WTC11 (cell line): ENCODE measurements around the gene CAMTA1. TPM values are rescaled to one million over a fixed set of nuclear protein-coding genes. Genes with fewer than 3 reads are reported as not detected.

Source experiments
- ATAC-seq: fragments of 200-7000 bp; cut with Tn5 transposase; 2 replicates; pipeline ENCODE4 v1.10.0; 2021; ENCODE audit warnings: mild to moderate bottlenecking, moderate library complexity
- CTCF ChIA-PET: fragments of 300-600 bp; sonication (Branson Sonifier 250); formaldehyde crosslinking; loops from one replicate; lab custom pipeline; 2021; ENCODE audit warnings: antibody characterized with exemption; lab: Charles Lee
- POLR2A ChIA-PET: fragments of 350-600 bp; sonication (Branson Sonifier 250); formaldehyde crosslinking; loops from one replicate; lab custom pipeline; 2021; ENCODE audit warnings: antibody characterized with exemption; lab: Charles Lee
- DNase-seq: peaks from one replicate; pipeline ENCODE4 v3.0.0; 2021; ENCODE audit warnings: low spot score
- H3K27ac Mint-ChIP-seq: 2 replicates; pipeline ENCODE4 v1.8.0; 2021; ENCODE audit warnings: mixed read lengths
- H3K27me3 Mint-ChIP-seq: 2 replicates; pipeline ENCODE4 v1.8.0; 2021; ENCODE audit warnings: low read depth, mild to moderate bottlenecking, moderate library complexity, mixed read lengths
- H3K36me3 Mint-ChIP-seq: 2 replicates; pipeline ENCODE4 v1.8.0; 2021; ENCODE audit warnings: mixed read lengths
- H3K4me1 Mint-ChIP-seq: 2 replicates; pipeline ENCODE4 v1.8.0; 2022; ENCODE audit warnings: mixed read lengths
- H3K4me3 Mint-ChIP-seq: 2 replicates; pipeline ENCODE4 v1.8.0; 2021; ENCODE audit warnings: mild to moderate bottlenecking, moderate library complexity, mixed read lengths
- H3K9me3 Mint-ChIP-seq: 2 replicates; pipeline ENCODE4 v1.8.0; 2021; ENCODE audit warnings: mixed read lengths
- CREM ChIP-seq: sonication (generic); formaldehyde crosslinking; IDR thresholded peaks from 2 replicates; pipeline ENCODE4 v1.8.1; 2022; ENCODE audit warnings: mild to moderate bottlenecking, missing genetic modification reagents, moderate library complexity
- ELF4 ChIP-seq: sonication (generic); formaldehyde crosslinking; IDR thresholded peaks from 2 replicates; pipeline ENCODE4 v1.8.1; 2022; ENCODE audit warnings: low read depth, mild to moderate bottlenecking, moderate library complexity, missing genetic modification reagents
- IRF2 ChIP-seq: sonication (generic); formaldehyde crosslinking; IDR thresholded peaks from 2 replicates; pipeline ENCODE4 v1.8.0; 2022; ENCODE audit warnings: low read depth, missing genetic modification reagents, borderline replicate concordance
- JAZF1 ChIP-seq: fragments of 250-450 bp; sonication (Bioruptor Pico); IDR thresholded peaks from 2 replicates; pipeline ENCODE4 v1.9.0; 2021; ENCODE audit warnings: moderate library complexity, mild to moderate bottlenecking, inconsistent platforms
- NFYB ChIP-seq: sonication (generic); formaldehyde crosslinking; conservative IDR thresholded peaks from 2 replicates; pipeline ENCODE4 v1.8.0; 2022; ENCODE audit warnings: low read depth, missing genetic modification reagents
- SMAD3 ChIP-seq: sonication (generic); formaldehyde crosslinking; IDR thresholded peaks from 2 replicates; pipeline ENCODE4 v1.8.0; 2022; ENCODE audit warnings: missing genetic modification reagents, mild to moderate bottlenecking, borderline replicate concordance
- SOX15 ChIP-seq: fragments of 250-450 bp; sonication (Bioruptor Pico); IDR thresholded peaks from 2 replicates; pipeline ENCODE4 v1.9.0; 2021; ENCODE audit warnings: mild to moderate bottlenecking
- SP1 ChIP-seq: sonication (generic); formaldehyde crosslinking; conservative IDR thresholded peaks from 2 replicates; pipeline ENCODE4 v1.8.1; 2022; ENCODE audit warnings: missing genetic modification reagents
- TEAD4 ChIP-seq: sonication (generic); formaldehyde crosslinking; IDR thresholded peaks from 2 replicates; pipeline ENCODE4 v1.8.0; 2022; ENCODE audit warnings: mild to moderate bottlenecking, missing genetic modification reagents
- ZNF219 ChIP-seq: sonication (generic); formaldehyde crosslinking; IDR thresholded peaks from 2 replicates; pipeline ENCODE4 v1.8.0; 2023; ENCODE audit warnings: missing genetic modification reagents, mild to moderate bottlenecking, borderline replicate concordance
- ZNF232 ChIP-seq: sonication (generic); formaldehyde crosslinking; IDR thresholded peaks from 2 replicates; pipeline ENCODE4 v1.8.0; 2022; ENCODE audit warnings: mild to moderate bottlenecking, missing genetic modification reagents
- total RNA-seq: library from RNA; stranded (reverse); gene quantifications from 3 replicates; pipeline ENCODE4 v1.2.3, GENCODE V29; 2021
- TF ChIP-seq, protein P1 (sequence below): sonication (generic); formaldehyde crosslinking; IDR thresholded peaks from 2 replicates; pipeline ENCODE4 v1.8.0; 2022; ENCODE audit warnings: missing genetic modification reagents
- TF ChIP-seq, protein P2 (sequence below): fragments of 250-450 bp; sonication (Bioruptor Pico); IDR thresholded peaks from 2 replicates; pipeline ENCODE4 v1.8.0; 2021; ENCODE audit warnings: mild to moderate bottlenecking
- TF ChIP-seq, protein P3 (sequence below): sonication (generic); formaldehyde crosslinking; IDR thresholded peaks from 2 replicates; pipeline ENCODE4 v1.8.1; 2022; ENCODE audit warnings: mild to moderate bottlenecking, missing genetic modification reagents, moderate library complexity, borderline replicate concordance
- TF ChIP-seq, protein P4 (sequence below): sonication (generic); formaldehyde crosslinking; IDR thresholded peaks from 2 replicates; pipeline ENCODE4 v1.8.1; 2023; ENCODE audit warnings: mild to moderate bottlenecking, missing genetic modification reagents, moderate library complexity
- TF ChIP-seq, protein P5 (sequence below): sonication (generic); formaldehyde crosslinking; IDR thresholded peaks from 2 replicates; pipeline ENCODE4 v1.8.1; 2023; ENCODE audit warnings: mild to moderate bottlenecking, moderate library complexity, missing genetic modification reagents
- TF ChIP-seq, protein P6 (sequence below): fragments of 250-450 bp; sonication (Bioruptor Pico); IDR thresholded peaks from 2 replicates; pipeline ENCODE4 v1.9.0; 2021; ENCODE audit warnings: mild to moderate bottlenecking
- TF ChIP-seq, protein P7 (sequence below): sonication (generic); formaldehyde crosslinking; IDR thresholded peaks from 2 replicates; pipeline ENCODE4 v1.8.0; 2023; ENCODE audit warnings: missing genetic modification reagents, mild to moderate bottlenecking, borderline replicate concordance

CAMTA1 gene
- total RNA-seq, 1 experiment from 2014 or later, result 86.4 TPM

DNA sequence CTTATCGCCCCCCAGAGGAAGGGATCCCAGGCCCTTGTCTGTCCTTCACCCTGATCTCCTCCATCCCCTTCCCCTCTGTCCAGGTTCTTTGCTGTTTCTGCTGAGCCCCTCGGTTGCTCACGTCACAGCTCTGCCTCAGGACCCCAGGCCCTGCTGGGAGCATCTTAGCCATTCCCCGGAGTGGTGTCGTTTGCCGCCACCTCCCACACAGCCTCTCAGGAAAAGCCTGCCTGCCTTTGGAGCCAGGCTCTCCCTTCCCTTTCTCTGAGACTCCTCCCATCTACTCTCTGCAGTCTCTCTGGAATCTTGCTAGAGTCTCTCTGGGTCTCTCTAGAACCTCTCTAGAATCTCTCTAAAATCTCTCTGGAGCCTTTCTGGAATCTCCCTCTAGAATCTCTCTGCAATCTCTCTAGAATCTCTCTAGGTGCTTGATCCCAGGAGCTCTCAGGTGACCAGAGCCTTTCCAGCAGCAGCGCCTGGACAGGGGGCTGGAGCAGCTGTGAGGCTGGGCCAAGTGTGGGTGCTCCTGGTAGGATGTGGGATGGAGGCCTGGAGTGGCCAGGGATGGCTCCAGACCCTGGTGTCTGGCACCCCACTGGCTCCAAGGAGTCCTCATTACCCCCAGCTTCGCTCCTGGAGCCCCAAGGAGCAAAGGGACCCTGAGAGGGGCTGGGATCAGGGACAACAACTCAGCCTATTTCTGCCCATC is 702.7 kb downstream of the CAMTA1 start (continued):
- TF ChIP-seq, protein P1, sequence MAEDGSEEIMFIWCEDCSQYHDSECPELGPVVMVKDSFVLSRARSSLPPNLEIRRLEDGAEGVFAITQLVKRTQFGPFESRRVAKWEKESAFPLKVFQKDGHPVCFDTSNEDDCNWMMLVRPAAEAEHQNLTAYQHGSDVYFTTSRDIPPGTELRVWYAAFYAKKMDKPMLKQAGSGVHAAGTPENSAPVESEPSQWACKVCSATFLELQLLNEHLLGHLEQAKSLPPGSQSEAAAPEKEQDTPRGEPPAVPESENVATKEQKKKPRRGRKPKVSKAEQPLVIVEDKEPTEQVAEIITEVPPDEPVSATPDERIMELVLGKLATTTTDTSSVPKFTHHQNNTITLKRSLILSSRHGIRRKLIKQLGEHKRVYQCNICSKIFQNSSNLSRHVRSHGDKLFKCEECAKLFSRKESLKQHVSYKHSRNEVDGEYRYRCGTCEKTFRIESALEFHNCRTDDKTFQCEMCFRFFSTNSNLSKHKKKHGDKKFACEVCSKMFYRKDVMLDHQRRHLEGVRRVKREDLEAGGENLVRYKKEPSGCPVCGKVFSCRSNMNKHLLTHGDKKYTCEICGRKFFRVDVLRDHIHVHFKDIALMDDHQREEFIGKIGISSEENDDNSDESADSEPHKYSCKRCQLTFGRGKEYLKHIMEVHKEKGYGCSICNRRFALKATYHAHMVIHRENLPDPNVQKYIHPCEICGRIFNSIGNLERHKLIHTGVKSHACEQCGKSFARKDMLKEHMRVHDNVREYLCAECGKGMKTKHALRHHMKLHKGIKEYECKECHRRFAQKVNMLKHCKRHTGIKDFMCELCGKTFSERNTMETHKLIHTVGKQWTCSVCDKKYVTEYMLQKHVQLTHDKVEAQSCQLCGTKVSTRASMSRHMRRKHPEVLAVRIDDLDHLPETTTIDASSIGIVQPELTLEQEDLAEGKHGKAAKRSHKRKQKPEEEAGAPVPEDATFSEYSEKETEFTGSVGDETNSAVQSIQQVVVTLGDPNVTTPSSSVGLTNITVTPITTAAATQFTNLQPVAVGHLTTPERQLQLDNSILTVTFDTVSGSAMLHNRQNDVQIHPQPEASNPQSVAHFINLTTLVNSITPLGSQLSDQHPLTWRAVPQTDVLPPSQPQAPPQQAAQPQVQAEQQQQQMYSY (CRISPR knock-in tag), result no peak
- TF ChIP-seq, protein P2, sequence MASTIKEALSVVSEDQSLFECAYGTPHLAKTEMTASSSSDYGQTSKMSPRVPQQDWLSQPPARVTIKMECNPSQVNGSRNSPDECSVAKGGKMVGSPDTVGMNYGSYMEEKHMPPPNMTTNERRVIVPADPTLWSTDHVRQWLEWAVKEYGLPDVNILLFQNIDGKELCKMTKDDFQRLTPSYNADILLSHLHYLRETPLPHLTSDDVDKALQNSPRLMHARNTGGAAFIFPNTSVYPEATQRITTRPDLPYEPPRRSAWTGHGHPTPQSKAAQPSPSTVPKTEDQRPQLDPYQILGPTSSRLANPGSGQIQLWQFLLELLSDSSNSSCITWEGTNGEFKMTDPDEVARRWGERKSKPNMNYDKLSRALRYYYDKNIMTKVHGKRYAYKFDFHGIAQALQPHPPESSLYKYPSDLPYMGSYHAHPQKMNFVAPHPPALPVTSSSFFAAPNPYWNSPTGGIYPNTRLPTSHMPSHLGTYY (CRISPR knock-in tag), result no peak
- no peak for TF ChIP-seq SOX15 (CRISPR knock-in tag)

DNA sequence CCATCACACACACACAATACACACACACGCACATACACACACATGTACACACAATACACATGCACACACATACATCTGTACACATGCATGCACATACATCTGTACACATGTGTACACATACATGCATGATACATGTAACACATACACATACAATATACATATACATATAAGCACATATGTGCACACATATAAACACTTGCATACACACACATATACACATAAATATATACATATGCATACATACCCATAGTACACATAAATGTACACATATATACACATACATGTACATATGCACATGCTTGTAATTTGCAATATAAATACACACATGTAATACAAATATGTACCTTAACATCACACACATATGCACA is 703.2 kb downstream of the CAMTA1 start:
- DNase-seq, result no peak
- ATAC-seq, result no peak
- TF ChIP-seq ZNF219 (CRISPR knock-in tag), result no peak
- TF ChIP-seq, protein P3, sequence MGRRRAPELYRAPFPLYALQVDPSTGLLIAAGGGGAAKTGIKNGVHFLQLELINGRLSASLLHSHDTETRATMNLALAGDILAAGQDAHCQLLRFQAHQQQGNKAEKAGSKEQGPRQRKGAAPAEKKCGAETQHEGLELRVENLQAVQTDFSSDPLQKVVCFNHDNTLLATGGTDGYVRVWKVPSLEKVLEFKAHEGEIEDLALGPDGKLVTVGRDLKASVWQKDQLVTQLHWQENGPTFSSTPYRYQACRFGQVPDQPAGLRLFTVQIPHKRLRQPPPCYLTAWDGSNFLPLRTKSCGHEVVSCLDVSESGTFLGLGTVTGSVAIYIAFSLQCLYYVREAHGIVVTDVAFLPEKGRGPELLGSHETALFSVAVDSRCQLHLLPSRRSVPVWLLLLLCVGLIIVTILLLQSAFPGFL, result no peak
- TF ChIP-seq, protein P4, sequence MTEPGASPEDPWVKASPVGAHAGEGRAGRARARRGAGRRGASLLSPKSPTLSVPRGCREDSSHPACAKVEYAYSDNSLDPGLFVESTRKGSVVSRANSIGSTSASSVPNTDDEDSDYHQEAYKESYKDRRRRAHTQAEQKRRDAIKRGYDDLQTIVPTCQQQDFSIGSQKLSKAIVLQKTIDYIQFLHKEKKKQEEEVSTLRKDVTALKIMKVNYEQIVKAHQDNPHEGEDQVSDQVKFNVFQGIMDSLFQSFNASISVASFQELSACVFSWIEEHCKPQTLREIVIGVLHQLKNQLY, result no peak
- TF ChIP-seq, protein P5, sequence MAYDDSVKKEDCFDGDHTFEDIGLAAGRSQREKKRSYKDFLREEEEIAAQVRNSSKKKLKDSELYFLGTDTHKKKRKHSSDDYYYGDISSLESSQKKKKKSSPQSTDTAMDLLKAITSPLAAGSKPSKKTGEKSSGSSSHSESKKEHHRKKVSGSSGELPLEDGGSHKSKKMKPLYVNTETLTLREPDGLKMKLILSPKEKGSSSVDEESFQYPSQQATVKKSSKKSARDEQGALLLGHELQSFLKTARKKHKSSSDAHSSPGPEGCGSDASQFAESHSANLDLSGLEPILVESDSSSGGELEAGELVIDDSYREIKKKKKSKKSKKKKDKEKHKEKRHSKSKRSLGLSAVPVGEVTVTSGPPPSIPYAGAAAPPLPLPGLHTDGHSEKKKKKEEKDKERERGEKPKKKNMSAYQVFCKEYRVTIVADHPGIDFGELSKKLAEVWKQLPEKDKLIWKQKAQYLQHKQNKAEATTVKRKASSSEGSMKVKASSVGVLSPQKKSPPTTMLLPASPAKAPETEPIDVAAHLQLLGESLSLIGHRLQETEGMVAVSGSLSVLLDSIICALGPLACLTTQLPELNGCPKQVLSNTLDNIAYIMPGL (CRISPR knock-in tag), result no peak
- no peaks in the 10 kb centered on the region for H3K36me3 Mint-ChIP-seq
- peaks cover 10% of the 10 kb centered on the region for H3K9me3 Mint-ChIP-seq
- peaks cover 17% of the 10 kb centered on the region for H3K4me1 Mint-ChIP-seq
- POLR2A ChIA-PET, result no interaction called here
- no peak overlapping the region for H3K27ac Mint-ChIP-seq
- no peaks in the 10 kb centered on the region for H3K27me3 Mint-ChIP-seq
- H3K4me3 Mint-ChIP-seq, result no peak overlapping the region
- CTCF ChIA-PET, result interaction anchor here (2.2 kb wide), 1 partner anchor 14 kb away, joined by 6 read pairs; no protein-coding TSS in a partner anchor

DNA sequence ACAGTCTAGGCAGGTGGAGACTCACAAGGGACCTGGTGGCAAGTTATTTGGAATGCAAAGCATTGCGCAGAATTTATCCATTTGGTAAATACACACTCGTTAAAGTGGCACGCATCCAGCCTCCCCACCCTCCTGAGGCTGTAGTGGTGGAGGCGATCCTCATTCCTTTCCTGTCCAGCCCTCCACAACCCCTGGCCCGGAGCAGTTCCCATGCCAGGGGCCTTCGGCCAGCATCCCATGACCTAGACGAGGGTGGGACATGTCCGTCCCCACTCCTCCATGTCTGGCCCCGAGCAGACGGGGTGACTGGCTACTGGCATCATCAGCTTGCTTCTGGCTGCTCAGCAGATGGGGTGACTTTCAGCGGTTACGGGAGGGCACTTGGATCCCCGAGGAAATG is 704.3 kb downstream of the CAMTA1 start:
- ChIA-PET CTCF (interaction anchor here (1.5 to 2.2 kb wide), 2 partner anchors 15 to 50 kb away, joined by 3 to 6 read pairs; no protein-coding TSS in a partner anchor), POLR2A (no interaction called here)
- DNase-seq (no peak), ATAC-seq (no peak)
- Mint-ChIP-seq H3K4me1 (peaks cover 17% of the 10 kb centered on the region), H3K4me3 (no peak overlapping the region), H3K27me3 (no peaks in the 10 kb centered on the region), H3K9me3 (peaks cover 11% of the 10 kb centered on the region), H3K36me3 (no peaks in the 10 kb centered on the region), H3K27ac (no peak overlapping the region)
- no peak for TF ChIP-seq SMAD3 (CRISPR knock-in tag)
- TF ChIP-seq, protein P6, sequence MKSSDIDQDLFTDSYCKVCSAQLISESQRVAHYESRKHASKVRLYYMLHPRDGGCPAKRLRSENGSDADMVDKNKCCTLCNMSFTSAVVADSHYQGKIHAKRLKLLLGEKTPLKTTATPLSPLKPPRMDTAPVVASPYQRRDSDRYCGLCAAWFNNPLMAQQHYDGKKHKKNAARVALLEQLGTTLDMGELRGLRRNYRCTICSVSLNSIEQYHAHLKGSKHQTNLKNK (CRISPR knock-in tag), result no peak
- no peak for TF ChIP-seq ZNF232
- no peak for TF ChIP-seq NFYB
- TF ChIP-seq SP1, result no peak
- TF ChIP-seq IRF2, result no peak
- no peak for TF ChIP-seq CREM (CRISPR knock-in tag)
- TF ChIP-seq ELF4 (CRISPR knock-in tag), result no peak
- TF ChIP-seq JAZF1 (CRISPR knock-in tag), result no peak
- TF ChIP-seq, protein P7, sequence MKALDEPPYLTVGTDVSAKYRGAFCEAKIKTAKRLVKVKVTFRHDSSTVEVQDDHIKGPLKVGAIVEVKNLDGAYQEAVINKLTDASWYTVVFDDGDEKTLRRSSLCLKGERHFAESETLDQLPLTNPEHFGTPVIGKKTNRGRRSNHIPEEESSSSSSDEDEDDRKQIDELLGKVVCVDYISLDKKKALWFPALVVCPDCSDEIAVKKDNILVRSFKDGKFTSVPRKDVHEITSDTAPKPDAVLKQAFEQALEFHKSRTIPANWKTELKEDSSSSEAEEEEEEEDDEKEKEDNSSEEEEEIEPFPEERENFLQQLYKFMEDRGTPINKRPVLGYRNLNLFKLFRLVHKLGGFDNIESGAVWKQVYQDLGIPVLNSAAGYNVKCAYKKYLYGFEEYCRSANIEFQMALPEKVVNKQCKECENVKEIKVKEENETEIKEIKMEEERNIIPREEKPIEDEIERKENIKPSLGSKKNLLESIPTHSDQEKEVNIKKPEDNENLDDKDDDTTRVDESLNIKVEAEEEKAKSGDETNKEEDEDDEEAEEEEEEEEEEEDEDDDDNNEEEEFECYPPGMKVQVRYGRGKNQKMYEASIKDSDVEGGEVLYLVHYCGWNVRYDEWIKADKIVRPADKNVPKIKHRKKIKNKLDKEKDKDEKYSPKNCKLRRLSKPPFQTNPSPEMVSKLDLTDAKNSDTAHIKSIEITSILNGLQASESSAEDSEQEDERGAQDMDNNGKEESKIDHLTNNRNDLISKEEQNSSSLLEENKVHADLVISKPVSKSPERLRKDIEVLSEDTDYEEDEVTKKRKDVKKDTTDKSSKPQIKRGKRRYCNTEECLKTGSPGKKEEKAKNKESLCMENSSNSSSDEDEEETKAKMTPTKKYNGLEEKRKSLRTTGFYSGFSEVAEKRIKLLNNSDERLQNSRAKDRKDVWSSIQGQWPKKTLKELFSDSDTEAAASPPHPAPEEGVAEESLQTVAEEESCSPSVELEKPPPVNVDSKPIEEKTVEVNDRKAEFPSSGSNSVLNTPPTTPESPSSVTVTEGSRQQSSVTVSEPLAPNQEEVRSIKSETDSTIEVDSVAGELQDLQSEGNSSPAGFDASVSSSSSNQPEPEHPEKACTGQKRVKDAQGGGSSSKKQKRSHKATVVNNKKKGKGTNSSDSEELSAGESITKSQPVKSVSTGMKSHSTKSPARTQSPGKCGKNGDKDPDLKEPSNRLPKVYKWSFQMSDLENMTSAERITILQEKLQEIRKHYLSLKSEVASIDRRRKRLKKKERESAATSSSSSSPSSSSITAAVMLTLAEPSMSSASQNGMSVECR (CRISPR knock-in tag), result no peak
- no peak for TF ChIP-seq TEAD4 (CRISPR knock-in tag)
